Measurements from ENCODE around the gene GNG12.
"Not testable (repeated sequence)": the region's sequence is repeated elsewhere in the genome, so short reads cannot be mapped to it uniquely, and the experiment has no call there.

The GNG12 gene

GRCh38 chr1:67749263-67749843, 83.9 kb downstream of the GNG12 start:
- no peak for DNase-seq

GRCh38 chr1:67748630-67749029, 84.6 kb downstream of the GNG12 start:
- no peak for DNase-seq

DNA sequence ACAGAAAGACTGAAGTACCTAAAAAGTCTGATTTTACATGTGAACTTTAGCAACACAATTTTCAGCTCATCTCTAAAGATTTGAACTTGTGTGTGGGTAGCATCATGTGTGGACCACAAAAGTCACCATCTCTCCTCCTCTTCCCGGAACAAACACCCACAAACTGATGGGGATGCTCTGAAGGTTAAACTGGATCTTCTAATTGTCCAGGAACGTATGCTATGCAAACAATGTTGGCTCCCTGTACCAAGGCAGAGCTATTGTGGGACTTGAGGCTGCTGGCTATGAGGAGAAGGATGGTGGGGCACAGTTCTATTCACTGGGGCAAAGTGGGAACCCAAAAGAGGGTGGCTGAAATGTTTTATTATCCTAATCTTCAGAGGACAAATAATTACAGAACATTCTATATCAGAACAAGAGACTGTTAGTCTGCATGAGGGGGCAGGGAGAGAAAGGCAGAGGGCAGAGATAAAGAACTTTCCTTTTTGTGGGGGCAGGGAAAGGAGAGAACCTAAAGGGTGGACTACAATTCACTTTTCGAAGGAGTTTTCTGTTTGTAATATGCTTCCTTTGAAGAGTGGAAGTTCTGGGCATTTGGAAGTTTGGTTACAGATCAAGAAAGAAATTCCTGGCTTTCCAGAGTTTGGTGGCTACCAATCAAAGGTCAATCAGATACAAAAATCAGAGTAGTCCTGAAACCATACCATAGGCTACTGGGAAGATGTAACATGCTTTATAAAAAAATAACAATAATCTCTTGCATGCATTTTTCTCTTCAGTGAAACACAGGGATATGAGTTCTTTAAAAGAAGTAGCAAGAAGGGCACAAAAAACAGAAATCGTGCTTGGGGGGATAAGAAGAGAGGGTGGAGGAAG, 85.4 kb downstream of the GNG12 start:
- no peak for DNase-seq

DNA sequence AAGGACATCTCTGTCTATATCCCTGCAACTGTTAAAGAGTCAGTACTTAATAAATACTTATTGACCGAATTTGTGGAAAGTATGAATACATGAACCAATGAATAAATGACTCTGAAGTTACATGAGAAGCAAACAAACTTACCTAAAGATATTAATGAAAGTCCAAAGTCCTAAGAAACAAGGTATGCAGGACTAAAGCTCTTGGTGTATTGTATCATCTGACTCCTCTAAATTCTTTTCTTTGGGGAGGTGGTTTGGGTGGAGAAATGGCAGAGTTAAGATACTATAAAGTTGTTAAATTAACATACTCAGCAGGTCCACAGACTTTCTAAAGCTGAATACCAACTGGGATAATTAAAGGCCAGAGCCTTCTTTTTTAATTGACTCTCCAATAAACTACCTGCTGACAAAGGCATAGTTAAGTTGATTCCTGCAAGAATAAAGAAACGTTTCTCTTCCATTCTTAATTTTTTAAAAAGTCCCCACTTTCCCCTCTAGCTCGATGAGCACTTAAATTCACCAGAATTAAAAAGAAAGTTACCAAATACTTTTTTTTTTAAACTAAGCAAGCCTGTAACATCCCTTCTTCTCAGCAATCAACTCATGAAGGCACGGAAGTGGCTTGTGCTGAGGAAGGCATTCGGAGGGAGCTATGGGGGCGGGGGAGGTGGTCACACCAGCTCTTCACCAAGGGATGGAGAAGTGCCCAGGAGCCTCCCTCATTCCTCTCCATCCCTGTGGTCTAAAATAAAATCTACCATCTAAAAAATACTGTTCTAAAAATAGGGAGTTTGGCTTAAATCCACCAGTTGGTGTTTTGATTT, 87.2 kb downstream of the GNG12 start:
- DNase-seq = no peak

DNA sequence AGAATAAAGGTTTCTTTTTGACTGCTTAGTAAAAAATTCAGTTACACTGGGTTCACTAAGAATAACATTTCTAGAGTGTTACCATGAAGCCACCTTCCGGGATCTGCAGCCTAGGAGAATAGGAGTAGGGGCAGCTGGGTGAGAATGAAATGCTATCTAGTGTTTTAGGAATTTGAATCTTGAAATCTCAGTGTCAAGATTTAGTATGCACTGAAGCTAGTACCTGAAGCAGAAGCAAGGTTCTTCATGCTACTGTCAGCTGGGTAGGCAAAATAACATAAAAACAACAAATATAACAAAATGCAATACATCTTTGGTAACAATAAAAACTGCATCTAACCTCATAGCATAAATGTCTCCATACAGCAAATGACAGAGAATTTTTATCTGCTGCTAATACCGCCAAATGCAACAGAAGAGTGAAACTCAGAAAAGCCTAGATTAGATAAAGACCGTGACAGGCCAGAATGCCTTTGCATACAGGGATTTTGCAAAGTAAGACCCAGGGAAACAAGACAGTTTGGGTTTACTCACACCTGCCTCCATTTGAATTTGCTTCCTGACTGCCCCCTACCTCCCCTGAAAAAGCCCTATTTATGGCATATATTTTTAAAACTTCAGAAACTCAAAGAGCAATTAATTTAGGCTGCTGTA, 90.1 kb downstream of the GNG12 start:
- no peak for DNase-seq

DNA sequence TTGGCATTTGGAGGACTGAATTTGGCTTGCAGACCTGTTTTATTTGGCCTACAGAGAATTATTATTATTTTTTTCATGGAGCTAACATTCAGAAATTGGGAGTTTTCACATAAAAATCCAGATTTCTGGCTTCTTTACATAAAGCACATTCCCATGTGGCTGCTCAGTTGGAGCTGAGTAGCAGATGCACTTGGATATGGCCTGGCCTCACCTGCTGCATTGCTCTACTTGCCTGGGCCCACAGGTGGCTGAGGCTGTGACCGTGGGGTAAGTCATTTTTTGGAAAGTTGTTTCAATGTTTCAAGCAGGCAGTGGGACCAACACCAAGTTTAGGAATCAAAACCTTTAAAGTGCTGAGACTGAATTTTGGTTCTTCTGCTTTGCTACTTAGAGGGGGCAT, 91.5 kb downstream of the GNG12 start:
- no peak for DNase-seq

DNA sequence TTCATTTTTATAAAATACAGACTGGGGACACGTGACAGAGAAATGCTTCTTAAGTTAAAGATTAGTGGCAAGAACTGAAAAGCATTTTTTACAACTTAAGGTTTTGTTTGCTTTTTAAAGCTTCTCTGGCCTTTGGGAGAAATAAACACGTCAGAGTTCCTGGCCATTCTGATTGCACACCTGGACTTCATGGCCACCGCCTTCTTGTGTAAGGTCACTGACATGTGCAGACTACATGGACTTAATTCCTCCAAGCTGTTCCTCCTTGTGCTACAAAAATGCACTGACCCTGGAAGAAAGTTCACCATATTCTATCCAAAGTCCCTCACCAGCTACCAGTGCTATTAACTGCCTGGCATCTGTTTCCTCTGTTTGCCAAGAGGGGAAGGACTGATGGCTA, 92.1 kb downstream of the GNG12 start:
- no peak for DNase-seq

- DNase-seq = no peak
Measured at GRCh38 chr1:67740543-67740942, 92.7 kb downstream of the GNG12 start.

DNA sequence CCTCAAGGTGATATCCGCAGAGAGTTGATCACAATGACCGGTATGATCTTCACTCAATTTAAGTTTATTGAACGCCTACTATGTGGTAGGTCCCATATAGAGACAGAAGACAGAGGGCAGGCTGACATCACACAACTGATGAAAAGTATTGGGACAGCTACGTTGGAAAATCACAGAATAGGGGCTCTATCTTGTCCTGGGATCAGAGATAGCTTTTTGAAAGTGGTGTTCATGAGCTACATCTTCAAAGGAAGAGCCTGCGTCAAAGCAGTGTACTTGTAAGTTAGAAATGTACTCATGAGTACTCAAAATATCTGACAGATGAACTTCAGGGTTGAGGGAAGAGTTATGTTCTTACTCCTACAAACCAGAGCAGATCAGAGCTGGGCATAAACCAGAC, 93.9 kb downstream of the GNG12 start:
- no peak for DNase-seq

- no peak for DNase-seq
Measured at GRCh38 chr1:67738401-67738800, 94.9 kb downstream of the GNG12 start.

GRCh38 chr1:67737875-67738274, 95.4 kb downstream of the GNG12 start:
- DNase-seq = no peak

GRCh38 chr1:67736750-67737149, 96.5 kb downstream of the GNG12 start:
- no peak for DNase-seq

DNA sequence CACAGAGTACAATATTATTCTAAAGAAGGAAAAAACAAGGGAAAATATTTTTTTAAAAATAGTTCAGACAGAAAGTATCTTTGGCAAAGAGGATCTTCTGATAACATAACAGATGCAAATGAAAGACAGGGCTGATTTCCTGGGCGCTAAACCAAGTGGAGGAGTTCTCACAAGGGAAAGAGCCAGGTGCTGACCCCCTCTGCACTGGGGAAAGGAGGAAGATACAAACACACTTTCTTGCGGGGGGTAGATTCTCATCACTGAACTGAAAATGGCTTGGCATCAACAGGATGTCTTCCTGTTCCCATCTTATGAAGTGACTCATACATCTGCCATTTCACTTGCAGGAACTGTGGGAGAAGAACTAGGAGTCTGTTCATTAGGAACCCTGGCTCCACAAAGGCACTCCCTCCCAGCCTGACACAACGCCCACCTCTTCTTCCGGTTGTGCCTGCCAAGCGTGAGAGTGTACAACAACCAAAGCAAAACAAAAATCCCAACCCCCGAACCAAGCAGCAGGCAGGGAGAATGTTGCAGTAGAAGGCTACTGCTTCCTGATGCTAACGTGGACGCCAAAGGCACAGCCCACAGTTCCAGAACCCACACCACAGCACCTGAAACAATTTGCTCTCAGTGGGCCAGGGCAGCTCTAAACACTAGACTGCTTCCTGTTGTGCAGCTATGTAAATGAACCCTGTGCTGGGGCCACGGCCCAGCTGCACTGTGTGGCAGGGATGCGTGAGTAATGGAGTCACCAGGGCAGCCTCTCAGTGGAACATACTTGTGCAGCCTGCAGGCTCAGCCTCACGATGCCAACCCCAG, 97.2 kb downstream of the GNG12 start:
- DNase-seq = peak in 1 of 2 experiments; percentile 59

GRCh38 chr1:67735206-67735605, 98.1 kb downstream of the GNG12 start:
- DNase-seq = no peak

GRCh38 chr1:67734323-67734690, 99.0 kb downstream of the GNG12 start:
- DNase-seq = no peak

DNA sequence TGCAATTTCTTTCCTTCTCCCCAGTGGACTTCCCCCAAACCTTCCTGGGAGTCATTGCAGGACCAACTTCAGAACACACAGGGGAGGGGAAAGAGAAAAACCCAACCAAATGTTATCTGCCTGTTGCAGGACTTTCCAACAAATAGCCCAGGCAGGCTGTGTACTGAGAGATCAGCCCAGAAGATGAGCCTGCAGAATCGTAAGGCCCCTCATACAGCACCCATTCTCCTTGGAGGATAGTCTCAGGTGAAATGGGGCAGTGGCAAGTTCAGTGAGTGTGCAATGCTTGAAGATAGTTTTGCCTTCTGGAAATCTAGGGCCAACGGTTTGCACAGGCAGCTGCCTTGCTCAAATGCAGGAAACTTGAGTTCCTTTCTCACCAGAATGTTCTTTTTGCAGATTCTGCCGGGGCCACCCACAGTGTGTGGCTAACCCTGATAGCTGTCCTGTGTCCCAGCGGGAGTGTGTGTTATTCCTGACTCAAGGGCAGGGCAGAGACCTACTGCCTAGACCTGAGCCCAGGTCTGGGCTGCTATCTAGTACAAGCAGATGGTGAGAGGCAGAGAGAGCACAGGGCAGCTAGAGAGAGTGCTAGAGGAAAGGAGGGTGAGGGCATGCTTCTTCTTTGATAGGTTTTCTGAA, 99.5 kb downstream of the GNG12 start:
- no peak for DNase-seq

DNA sequence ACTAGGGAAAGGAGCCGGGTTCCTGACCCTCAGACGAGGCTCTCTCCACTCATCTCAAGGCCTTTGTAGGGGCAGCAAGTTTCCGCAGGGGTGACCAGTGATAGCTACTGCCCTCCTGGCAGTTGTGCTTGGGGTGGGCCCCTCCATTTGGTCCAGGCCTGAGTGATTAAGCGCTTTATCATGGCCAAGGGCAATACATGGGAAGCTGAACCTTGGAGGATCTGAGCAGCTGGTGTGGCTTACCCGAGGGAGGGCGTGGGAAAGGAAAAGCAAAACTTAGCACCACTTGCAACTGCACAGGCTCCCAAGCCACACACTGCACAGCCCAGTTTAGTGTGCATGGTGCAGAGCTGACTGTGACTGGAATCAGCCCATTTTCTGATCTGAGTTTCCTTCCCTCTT, 100.5 kb downstream of the GNG12 start:
- no peak for DNase-seq

- DNase-seq = no peak
Measured at GRCh38 chr1:67731322-67731721, 101.9 kb downstream of the GNG12 start.

DNA sequence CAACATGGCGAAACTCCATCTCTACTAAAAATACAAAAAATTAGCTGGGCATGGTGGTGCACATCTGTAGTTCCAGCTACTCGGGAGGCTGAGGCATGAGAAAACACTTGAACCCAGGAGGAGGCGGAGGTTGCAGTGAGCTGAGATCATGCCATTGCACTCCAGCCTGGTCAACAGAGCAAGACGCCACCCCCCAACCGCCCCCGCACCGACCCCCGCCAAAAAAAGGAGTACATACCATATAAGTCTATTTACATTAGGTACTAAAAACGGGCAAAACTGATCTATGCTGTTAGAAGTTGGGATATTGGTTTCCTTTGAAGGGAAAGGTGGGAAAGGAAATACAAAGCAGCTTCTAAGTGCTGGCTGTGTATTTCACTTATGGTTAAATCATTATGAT, 103.0 kb downstream of the GNG12 start:
- DNase-seq = not testable (repeated sequence)

DNA sequence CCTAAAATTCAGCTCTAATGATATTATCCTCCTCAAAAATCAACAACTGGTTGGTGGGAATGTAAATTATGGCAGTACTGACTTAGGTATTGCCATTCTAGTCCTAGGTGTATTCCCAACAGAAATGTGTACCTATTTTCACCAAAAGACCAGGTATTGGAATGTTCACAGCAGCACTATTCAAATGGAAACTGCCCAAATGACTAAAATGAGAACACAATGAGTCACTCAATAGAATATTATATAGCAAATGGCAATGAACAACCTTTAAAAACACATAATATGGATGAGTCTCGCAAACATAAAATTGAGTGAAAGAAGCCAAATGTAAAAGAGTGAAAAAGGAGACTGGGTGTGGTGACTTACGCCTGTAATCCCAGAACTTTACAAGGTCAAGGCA, 103.4 kb downstream of the GNG12 start:
- no peak for DNase-seq

DNA sequence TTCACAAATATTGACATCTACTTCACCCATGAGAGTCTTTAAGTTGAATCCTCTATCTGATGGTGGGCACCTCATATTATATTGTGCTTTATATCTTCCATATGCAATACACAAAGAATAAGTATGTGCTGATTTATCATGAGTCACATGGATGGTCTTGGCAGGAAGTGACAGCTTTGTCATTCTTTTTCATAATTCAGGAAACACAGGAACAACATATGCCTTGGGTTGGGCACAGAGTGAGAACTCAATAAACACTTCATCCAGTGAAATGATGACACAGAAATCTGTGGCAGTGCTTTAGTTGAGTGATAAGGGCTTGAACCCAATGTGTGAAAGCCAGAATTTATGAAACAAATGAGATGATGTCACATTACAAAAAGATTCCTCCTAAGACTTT, 107.0 kb downstream of the GNG12 start:
- DNase-seq = no peak
